K562 (cell line): ENCODE measurements around the gene FPGS. TPM values are rescaled to one million over a fixed set of nuclear protein-coding genes. Genes with fewer than 3 reads are reported as not detected.
A peak's percentile ranks its signal among the peaks of the same experiment; 100 is the strongest.

ENCODE experiments used
- BACH1 ChIP-seq: fragments of 200-800 bp; sonication (Bioruptor generic); IDR thresholded peaks from 2 replicates; pipeline ENCODE4 v1.6.1; 2016; ENCODE audit warnings: missing genetic modification characterization, missing compliant biosample characterization
- CEBPB ChIP-seq: fragments of 450-650 bp; IDR thresholded peaks from 2 replicates; pipeline ENCODE4 v1.6.1; 2016; ENCODE audit warnings: missing genetic modification characterization, missing compliant biosample characterization
- CTBP1 ChIP-seq: fragments of 450-650 bp; IDR thresholded peaks from 2 replicates; pipeline ENCODE4 v1.6.1; 2016; ENCODE audit warnings: borderline replicate concordance
- DIDO1 ChIP-seq: fragments of 450-650 bp; IDR thresholded peaks from 2 replicates; pipeline ENCODE4 v1.6.1; 2016; ENCODE audit warnings: low read depth, missing biosample characterization, missing genetic modification characterization
- ETV1 ChIP-seq: fragments of 450-650 bp; conservative IDR thresholded peaks from 2 replicates; pipeline ENCODE4 v1.6.1; 2016; ENCODE audit warnings: missing genetic modification characterization, control low read depth, low read depth, missing compliant biosample characterization
- ETV6 ChIP-seq, 3 experiments: fragments of 150-350 bp in 1 of 3; sonication (generic) in 1 of 3; formaldehyde crosslinking in 1 of 3; IDR thresholded peaks; 2 replicates each; pipeline versions ENCODE4 v1.6.1 to v1.8.0; 2014 to 2022; ENCODE audit warnings: borderline replicate concordance in 2 of 3, low read depth in 2 of 3, antibody characterized with exemption in 1 of 3, low read length in 1 of 3, mild to moderate bottlenecking in 1 of 3, missing genetic modification reagents in 1 of 3
- GTF2E2 ChIP-seq: fragments of 200-800 bp; sonication (Bioruptor generic); IDR thresholded peaks from 2 replicates; pipeline ENCODE4 v1.6.1; 2016; ENCODE audit warnings: missing genetic modification characterization, missing compliant biosample characterization
- HDAC6 ChIP-seq: IDR thresholded peaks from 2 replicates; pipeline ENCODE4 v1.6.1; 2012; ENCODE audit warnings: low read depth, mild to moderate bottlenecking, control low read depth, inconsistent platforms, low read length, moderate library complexity
- HEY1 ChIP-seq: fragments of 250-450 bp; sonication (Bioruptor Pico); IDR thresholded peaks from 2 replicates; pipeline ENCODE4 v1.5.0; 2020; ENCODE audit warnings: mild to moderate bottlenecking, moderate library complexity, borderline replicate concordance
- HLTF ChIP-seq: fragments of 450-650 bp; IDR thresholded peaks from 2 replicates; pipeline ENCODE4 v1.6.1; 2016
- MNT ChIP-seq, 2 experiments: fragments of 450-650 bp; conservative IDR thresholded peaks; 2 replicates each; pipeline ENCODE4 v1.6.1; 2017; ENCODE audit warnings: mild to moderate bottlenecking in 2 of 2, moderate library complexity in 2 of 2
- MYC ChIP-seq, 2 experiments: fragments of 250-450 bp in 1 of 2; sonication (Bioruptor Pico) in 1 of 2; IDR thresholded peaks; 2 replicates each; pipeline versions ENCODE4 v1.5.1 to v1.6.1; 2012 to 2021; ENCODE audit warnings: low read depth in 2 of 2, borderline replicate concordance in 1 of 2, improper control_type of control experiment in 1 of 2, low read length in 1 of 2, mild to moderate bottlenecking in 1 of 2, moderate library complexity in 1 of 2
- NEUROD1 ChIP-seq: fragments of 150-350 bp; IDR thresholded peaks from 2 replicates; pipeline ENCODE4 v1.6.1; 2014; ENCODE audit warnings: borderline replicate concordance, low read length, low read depth; ENCODE audit not compliant: partially characterized antibody
- OTX1 ChIP-seq: fragments of 450-650 bp; formaldehyde crosslinking; IDR thresholded peaks from 2 replicates; pipeline ENCODE4 v1.4.0; 2022; ENCODE audit warnings: mild to moderate bottlenecking
- PHF8 ChIP-seq: fragments of 200-600 bp; sonication (generic); IDR thresholded peaks from 2 replicates; pipeline ENCODE4 v1.6.1; 2012; ENCODE audit warnings: mixed run types, mild to moderate bottlenecking, inconsistent platforms, low read length, moderate library complexity, borderline replicate concordance
- PML ChIP-seq: IDR thresholded peaks from 2 replicates; pipeline ENCODE4 v1.6.1; 2012; ENCODE audit warnings: low read length, inconsistent platforms
- POLR2B ChIP-seq: fragments of 450-650 bp; IDR thresholded peaks from 2 replicates; pipeline ENCODE4 v1.6.1; 2018; ENCODE audit warnings: low read depth; ENCODE audit not compliant: partially characterized antibody
- PPARD ChIP-seq: fragments of 250-450 bp; sonication (Bioruptor Pico); IDR thresholded peaks from 2 replicates; pipeline ENCODE4 v1.8.0; 2022; ENCODE audit warnings: inconsistent platforms, mild to moderate bottlenecking, moderate library complexity
- RBM15 ChIP-seq: fragments of 200-400 bp; formaldehyde crosslinking; IDR thresholded peaks from 2 replicates; pipeline ENCODE4 v1.6.1; 2018; ENCODE audit warnings: mild to moderate bottlenecking, low read length, moderate library complexity; ENCODE audit not compliant: insufficient read depth
- RFX1 ChIP-seq: fragments of 450-650 bp; IDR thresholded peaks from 2 replicates; pipeline ENCODE4 v1.6.1; 2016; ENCODE audit warnings: mild to moderate bottlenecking, moderate library complexity
- SIRT6 ChIP-seq: IDR thresholded peaks from one replicate; pipeline ENCODE4 v1.6.1; 2012; ENCODE audit warnings: low read depth, mild to moderate bottlenecking, control low read depth, inconsistent platforms, low read length, moderate library complexity
- SIX5 ChIP-seq, 2 experiments: IDR thresholded peaks; 2 replicates each; pipeline ENCODE4 v1.6.1; 2011; ENCODE audit warnings: low read length in 2 of 2, borderline replicate concordance in 1 of 2, low read depth in 1 of 2, mild to moderate bottlenecking in 1 of 2, moderate library complexity in 1 of 2; ENCODE audit not compliant: insufficient read depth in 1 of 2
- polyA plus RNA-seq, 8 experiments: library from polyadenylated mRNA; depleted of rRNA in 4 of 8; stranded (reverse) in 5 of 8; unstranded in 3 of 8; fragments of >200 nt; fragmentation: Nextera tagmentation in 2 of 8; fragmentation: Illumina TruSeq in 1 of 8; extraction: Ambion mirVana in 2 of 8; extraction: Trizol in 1 of 8; gene quantifications; 2 replicates each; pipeline versions ENCODE4 v1.2.1 to v1.2.3, GENCODE V29; 2011 to 2014; ENCODE audit warnings: inconsistent platforms in 1 of 8, missing spikeins in 1 of 8
- total RNA-seq, 7 experiments: library from RNA; depleted of rRNA in 6 of 7; stranded (reverse); fragments of >200 nt in 6 of 7; fragmentation: Illumina TruSeq in 2 of 7; extraction: Trizol in 2 of 7; gene quantifications; 2 replicates each; pipeline versions ENCODE4 v1.2.1 to v1.2.3, GENCODE V29; 2011 to 2021; ENCODE audit warnings: low replicate concordance in 1 of 7
- TF ChIP-seq, protein P1 (sequence below): IDR thresholded peaks from 2 replicates; pipeline ENCODE4 v1.6.1; 2014; ENCODE audit warnings: antibody characterized with exemption
- TF ChIP-seq, protein P2 (sequence below): IDR thresholded peaks from 2 replicates; pipeline ENCODE4 v1.6.1; 2011; ENCODE audit warnings: borderline replicate concordance, low read depth, mild to moderate bottlenecking, moderate library complexity, low read length; ENCODE audit not compliant: insufficient read depth, poor library complexity, severe bottlenecking

Gene FPGS
- total and polyA plus RNA-seq, 9 of the 15 experiments (the other 6 are each of a cell fraction or from before 2014, with no cell fraction given): 0.84 to 86.4 (median 59.2) TPM

DNA sequence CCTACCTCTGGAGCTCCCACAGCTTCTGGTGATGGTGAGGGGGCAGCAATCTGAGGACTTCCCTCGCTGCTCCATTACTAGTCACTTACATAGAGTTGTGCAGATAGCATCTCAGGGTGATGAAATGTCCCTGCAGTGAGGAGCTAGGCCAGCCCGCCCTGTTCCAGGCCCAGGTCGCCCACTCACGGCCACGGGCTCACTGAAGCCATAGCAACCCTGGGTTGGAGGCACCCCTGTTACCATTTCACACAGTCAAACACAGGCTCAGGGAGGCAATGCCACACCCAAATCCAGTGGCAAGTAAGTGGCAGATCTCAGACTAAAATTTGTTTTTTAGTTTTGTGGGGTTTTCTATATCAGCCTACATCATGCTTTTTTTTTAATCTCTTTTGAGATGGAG, 43.8 kb upstream of the FPGS start (continued):
- TF ChIP-seq MNT (conservative IDR thresholded peaks at IDR 0.05) (no peak), ETV6 (IDR thresholded peaks at IDR 0.05; ENCODE audit: borderline replicate concordance in 1 of 2, low read depth in 2 of 2, low read length in 1 of 2) (no peak), ETV6 (CRISPR knock-in tag; IDR thresholded peaks at IDR 0.05; ENCODE audit: borderline replicate concordance) (no peak), RBM15 (no peak), CEBPB (peak; percentile 87), PML (no peak), BACH1 (peak; percentile 30; the same call in 1 of the 2 replicates), PPARD (CRISPR knock-in tag) (no peak), ETV1 (tag) (no peak), CTBP1 (peak; percentile 87), OTX1 (no peak), MYC (IDR thresholded peaks at IDR 0.05; ENCODE audit: low read depth, low read length) (peak; percentile 37; the same call in 1 of the 2 replicates), MYC (CRISPR knock-in tag; IDR thresholded peaks at IDR 0.05; ENCODE audit: borderline replicate concordance, low read depth) (0 out of 2 replicates have a peak, but pooled peaks have one; percentile 40), HDAC6 (no peak), NEUROD1 (peak; percentile 33), HEY1 (CRISPR knock-in tag) (no peak), GTF2E2 (tag) (no peak), PHF8 (no peak), POLR2B (no peak), SIRT6 (no peak), DIDO1 (no peak), RFX1 (peak; percentile 73), SIX5 (IDR thresholded peaks at IDR 0.05; ENCODE audit: borderline replicate concordance in 1 of 2, insufficient read depth in 1 of 2, low read depth in 1 of 2, low read length in 2 of 2) (no peak), HLTF (no peak)
- TF ChIP-seq, protein P1, sequence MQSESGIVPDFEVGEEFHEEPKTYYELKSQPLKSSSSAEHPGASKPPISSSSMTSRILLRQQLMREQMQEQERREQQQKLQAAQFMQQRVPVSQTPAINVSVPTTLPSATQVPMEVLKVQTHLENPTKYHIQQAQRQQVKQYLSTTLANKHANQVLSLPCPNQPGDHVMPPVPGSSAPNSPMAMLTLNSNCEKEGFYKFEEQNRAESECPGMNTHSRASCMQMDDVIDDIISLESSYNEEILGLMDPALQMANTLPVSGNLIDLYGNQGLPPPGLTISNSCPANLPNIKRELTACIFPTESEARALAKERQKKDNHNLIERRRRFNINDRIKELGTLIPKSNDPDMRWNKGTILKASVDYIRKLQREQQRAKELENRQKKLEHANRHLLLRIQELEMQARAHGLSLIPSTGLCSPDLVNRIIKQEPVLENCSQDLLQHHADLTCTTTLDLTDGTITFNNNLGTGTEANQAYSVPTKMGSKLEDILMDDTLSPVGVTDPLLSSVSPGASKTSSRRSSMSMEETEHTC: no peak
- TF ChIP-seq, protein P2, sequence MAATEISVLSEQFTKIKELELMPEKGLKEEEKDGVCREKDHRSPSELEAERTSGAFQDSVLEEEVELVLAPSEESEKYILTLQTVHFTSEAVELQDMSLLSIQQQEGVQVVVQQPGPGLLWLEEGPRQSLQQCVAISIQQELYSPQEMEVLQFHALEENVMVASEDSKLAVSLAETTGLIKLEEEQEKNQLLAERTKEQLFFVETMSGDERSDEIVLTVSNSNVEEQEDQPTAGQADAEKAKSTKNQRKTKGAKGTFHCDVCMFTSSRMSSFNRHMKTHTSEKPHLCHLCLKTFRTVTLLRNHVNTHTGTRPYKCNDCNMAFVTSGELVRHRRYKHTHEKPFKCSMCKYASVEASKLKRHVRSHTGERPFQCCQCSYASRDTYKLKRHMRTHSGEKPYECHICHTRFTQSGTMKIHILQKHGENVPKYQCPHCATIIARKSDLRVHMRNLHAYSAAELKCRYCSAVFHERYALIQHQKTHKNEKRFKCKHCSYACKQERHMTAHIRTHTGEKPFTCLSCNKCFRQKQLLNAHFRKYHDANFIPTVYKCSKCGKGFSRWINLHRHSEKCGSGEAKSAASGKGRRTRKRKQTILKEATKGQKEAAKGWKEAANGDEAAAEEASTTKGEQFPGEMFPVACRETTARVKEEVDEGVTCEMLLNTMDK: no peak
